Right lobe of liver (tissue), 6 donors: Measurements from ENCODE around the gene MYO1D. TPM values are rescaled to one million over a fixed set of nuclear protein-coding genes. Genes with fewer than 3 reads are reported as not detected.
"Not testable (repeated sequence)": the region's sequence is repeated elsewhere in the genome, so short reads cannot be mapped to it uniquely, and the experiment has no call there.

Source experiments
- ATAC-seq, 4 donors: fragments of 200-7000 bp; cut with Tn5 transposase; one replicate each; pipeline ENCODE4 v1.9.1; 2020; ENCODE audit warnings: mild to moderate bottlenecking in 4 of 4, moderate library complexity in 4 of 4
- DNase-seq, 3 donors: peaks; one replicate each; pipeline ENCODE4 v3.0.0-alpha.2; 2020
- H3K27ac ChIP-seq, 3 donors: fragments of 200-600 bp; one replicate each; pipeline ENCODE4 v1.8.0; 2022
- H3K27me3 ChIP-seq, 2 donors: fragments of 200-600 bp; one replicate each; pipeline ENCODE4 v1.8.0; 2022
- H3K36me3 ChIP-seq, 4 donors: fragments of 200-600 bp; sonication (generic) in 1 of 4; one replicate each; pipeline versions ENCODE4 v1.5.1 to v1.8.0; 2017 to 2022; ENCODE audit warnings: control low read depth in 1 of 4
- H3K4me1 ChIP-seq, 4 donors: fragments of 200-600 bp; sonication (generic) in 1 of 4; one replicate each; pipeline versions ENCODE4 v1.5.1 to v1.8.0; 2017 to 2022; ENCODE audit warnings: control low read depth in 1 of 4
- H3K4me3 ChIP-seq, 3 donors: fragments of 200-600 bp; one replicate each; pipeline ENCODE4 v1.8.0; 2022
- H3K9me3 ChIP-seq, 4 donors: fragments of 200-600 bp; sonication (generic) in 1 of 4; one replicate each; pipeline versions ENCODE4 v1.5.1 to v1.8.0; 2017 to 2022; ENCODE audit warnings: control low read depth in 1 of 4
- POLR2A ChIP-seq: fragments of 450-650 bp; IDR thresholded peaks from one replicate; pipeline ENCODE4 v1.6.1; 2017; ENCODE audit warnings: antibody characterized with exemption, mild to moderate bottlenecking
- WGBS: methylation state at CpG from one replicate; pipeline ENCODE4 v1.1.6; 2018; ENCODE audit warnings: low coverage, low lambda C conversion rate; ENCODE audit not compliant: insufficient coverage; ENCODE audit errors: missing lambda C conversion rate; 5-methylcytosine and 5-hydroxymethylcytosine counted together
- intact Hi-C, 2 donors: fragments of 100-400 bp; cut with DNase I; formaldehyde crosslinking; loops; one replicate each; pipeline versions ENCODE4 v1.11.2 to v1.14.1; 2022
- total RNA-seq, 6 experiments: library from RNA; depleted of rRNA in 2 of 6; stranded (reverse); fragments of >200 nt in 2 of 6; fragmentation: NEBNext Ultra II Directional in 3 of 6; extraction: Animal tissue kit (Norgen Biotek cat#: 25700) in 3 of 6; gene quantifications; one replicate each; pipeline versions ENCODE4 v1.1.0 to v1.2.4, GENCODE V29; 2016 to 2023
- TF ChIP-seq, protein P1 (sequence below), 4 donors: fragments of 200-600 bp in 3 of 4; fragments of 450-650 bp in 1 of 4; IDR thresholded peaks; one replicate each; pipeline versions ENCODE4 v1.5.1 to v1.8.0; 2016 to 2022; ENCODE audit warnings: antibody characterized with exemption in 4 of 4, mild to moderate bottlenecking in 2 of 4
- donor health status: DM: no; HTN: yes; CAD: no.
- donor health status: DM: no; HTN: no; CAD: no.
- donor health status: DM: no; HTN: no; CAD: no.
- donor health status: DM: no; HTN: yes; CAD: no.
- donor health status: DM: no; HTN: yes; CAD: no.

The MYO1D gene
- total RNA-seq, 6 experiments from 2014 or later: 17.6 to 25.7 (median 21.0) TPM

DNA sequence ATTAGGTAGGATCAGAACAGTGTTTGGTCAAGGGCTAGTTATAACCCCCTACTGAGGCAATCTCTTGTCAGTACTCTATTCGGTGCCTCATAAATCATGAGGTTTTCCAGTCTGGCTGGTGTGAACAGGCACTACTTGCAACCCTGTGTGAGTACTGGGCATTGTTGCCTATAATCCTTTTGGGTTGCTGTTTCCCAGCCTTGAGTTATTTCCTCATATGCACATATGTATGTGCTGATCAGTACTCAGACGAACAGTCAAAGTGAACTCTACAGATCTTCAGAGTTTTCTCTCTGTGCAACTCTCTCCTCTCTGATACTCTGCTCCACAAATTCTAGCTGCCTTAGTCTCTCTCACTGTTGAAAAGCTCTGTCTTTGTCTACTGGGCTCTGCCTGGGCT lies 225.8 kb downstream of the MYO1D start:
- ATAC-seq: no peak
- Histone ChIP-seq H3K9me3 (peaks cover 0 to 6% (median 0%) of the 10 kb centered on the region in 4 donors), H3K36me3 (peaks cover 0 to 4% (median 0%) of the 10 kb centered on the region in 4 donors), H3K27me3 (no peaks in the 10 kb centered on the region), H3K27ac (no peak overlapping the region), H3K4me1 (peaks cover 0 to 4% (median 0%) of the 10 kb centered on the region in 4 donors), H3K4me3 (no peak overlapping the region)
- DNase-seq: no peak
- intact Hi-C loops: no loop called here
- WGBS: 89% methylated on average over 1 of the region's 2 CpGs
- TF ChIP-seq, protein P1, sequence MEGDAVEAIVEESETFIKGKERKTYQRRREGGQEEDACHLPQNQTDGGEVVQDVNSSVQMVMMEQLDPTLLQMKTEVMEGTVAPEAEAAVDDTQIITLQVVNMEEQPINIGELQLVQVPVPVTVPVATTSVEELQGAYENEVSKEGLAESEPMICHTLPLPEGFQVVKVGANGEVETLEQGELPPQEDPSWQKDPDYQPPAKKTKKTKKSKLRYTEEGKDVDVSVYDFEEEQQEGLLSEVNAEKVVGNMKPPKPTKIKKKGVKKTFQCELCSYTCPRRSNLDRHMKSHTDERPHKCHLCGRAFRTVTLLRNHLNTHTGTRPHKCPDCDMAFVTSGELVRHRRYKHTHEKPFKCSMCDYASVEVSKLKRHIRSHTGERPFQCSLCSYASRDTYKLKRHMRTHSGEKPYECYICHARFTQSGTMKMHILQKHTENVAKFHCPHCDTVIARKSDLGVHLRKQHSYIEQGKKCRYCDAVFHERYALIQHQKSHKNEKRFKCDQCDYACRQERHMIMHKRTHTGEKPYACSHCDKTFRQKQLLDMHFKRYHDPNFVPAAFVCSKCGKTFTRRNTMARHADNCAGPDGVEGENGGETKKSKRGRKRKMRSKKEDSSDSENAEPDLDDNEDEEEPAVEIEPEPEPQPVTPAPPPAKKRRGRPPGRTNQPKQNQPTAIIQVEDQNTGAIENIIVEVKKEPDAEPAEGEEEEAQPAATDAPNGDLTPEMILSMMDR (IDR thresholded peaks at IDR 0.05): no peak
- no peak for TF ChIP-seq POLR2A

DNA sequence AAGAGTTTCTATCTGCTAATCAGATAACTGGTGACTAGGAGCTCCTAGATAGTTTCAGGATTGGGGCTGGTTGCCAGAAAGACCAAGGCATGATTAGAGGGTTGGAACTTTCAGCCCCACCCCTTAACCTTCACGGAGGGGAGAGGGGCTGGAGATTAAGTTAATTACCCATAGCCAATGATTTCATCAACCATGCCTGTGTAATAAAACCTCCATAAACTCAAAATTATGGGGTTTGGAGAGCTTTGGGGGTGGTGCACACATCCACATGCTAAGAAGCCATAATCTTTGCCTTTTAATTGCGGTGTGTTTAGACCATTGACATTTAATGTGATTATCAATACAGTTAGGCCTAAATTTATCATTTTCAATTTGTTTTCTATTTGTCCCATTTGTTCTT lies 228.5 kb downstream of the MYO1D start:
- Histone ChIP-seq H3K27ac (no peak overlapping the region), H3K4me1 (no peaks in the 10 kb centered on the region), H3K4me3 (no peak overlapping the region), H3K27me3 (no peaks in the 10 kb centered on the region), H3K9me3 (peaks cover 0 to 6% (median 0%) of the 10 kb centered on the region in 4 donors), H3K36me3 (peaks cover 0 to 4% (median 0%) of the 10 kb centered on the region in 4 donors)
- ATAC-seq (no peak), DNase-seq (no peak)
- TF ChIP-seq, protein P1 (IDR thresholded peaks at IDR 0.05): no peak
- no peak for TF ChIP-seq POLR2A
- intact Hi-C loops: no loop called here
- WGBS: 100% methylated on average over 2 of the region's 2 CpGs

DNA sequence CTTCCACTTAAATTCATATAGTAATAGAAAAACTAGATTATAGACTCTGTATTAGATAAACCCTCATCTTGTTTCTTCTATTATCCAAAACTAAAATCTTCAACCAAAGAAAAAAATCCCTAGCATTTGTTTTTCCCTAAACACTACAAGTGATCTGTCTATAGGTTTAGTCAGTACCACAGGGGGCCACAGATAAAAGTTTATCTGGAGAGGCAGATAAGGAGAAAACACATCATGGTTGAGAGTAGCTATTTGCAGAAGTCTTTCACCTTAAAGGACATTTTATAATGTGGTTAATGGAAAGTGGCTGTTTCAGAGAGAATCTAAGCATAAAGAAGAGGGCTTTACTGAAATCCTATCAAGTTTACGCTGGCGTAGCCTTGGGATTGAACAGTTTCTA lies 230.0 kb downstream of the MYO1D start:
- WGBS: 96% methylated on average over 2 of the region's 2 CpGs
- Histone ChIP-seq H3K27me3 (no peaks in the 10 kb centered on the region), H3K27ac (no peak overlapping the region), H3K4me1 (no peaks in the 10 kb centered on the region), H3K9me3 (peaks cover 0 to 6% (median 0%) of the 10 kb centered on the region in 4 donors), H3K36me3 (peaks cover 0 to 4% (median 0%) of the 10 kb centered on the region in 4 donors), H3K4me3 (no peak overlapping the region)
- ATAC-seq (no peak), DNase-seq (no peak)
- no peak for TF ChIP-seq POLR2A
- TF ChIP-seq, protein P1 (IDR thresholded peaks at IDR 0.05): no peak
- intact Hi-C loops: no loop called here

DNA sequence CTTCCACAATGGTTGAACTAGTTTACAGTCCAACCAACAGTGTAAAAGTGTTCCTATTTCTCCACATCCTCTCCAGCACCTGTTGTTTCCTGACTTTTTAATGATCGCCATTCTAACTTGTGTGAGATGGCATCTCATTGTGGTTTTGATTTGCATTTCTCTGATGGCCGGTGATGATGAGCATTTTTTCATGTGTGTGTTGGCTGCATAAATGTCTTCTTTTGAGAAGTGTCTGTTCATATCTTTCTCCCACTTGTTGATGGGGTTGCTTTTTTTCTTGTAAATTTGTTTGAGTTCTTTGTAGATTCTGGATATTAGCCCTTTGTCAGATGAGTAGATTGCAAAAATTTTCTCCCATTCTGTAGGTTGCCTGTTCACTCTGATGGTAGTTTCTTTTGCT lies 235.4 kb downstream of the MYO1D start:
- H3K4me3 ChIP-seq, H3K27me3 ChIP-seq, H3K9me3 ChIP-seq, ATAC-seq, intact Hi-C loops, H3K36me3 ChIP-seq, H3K4me1 ChIP-seq, DNase-seq, H3K27ac ChIP-seq: not testable (repeated sequence)
- 76% methylated on average over 2 of the region's 2 CpGs for WGBS

DNA sequence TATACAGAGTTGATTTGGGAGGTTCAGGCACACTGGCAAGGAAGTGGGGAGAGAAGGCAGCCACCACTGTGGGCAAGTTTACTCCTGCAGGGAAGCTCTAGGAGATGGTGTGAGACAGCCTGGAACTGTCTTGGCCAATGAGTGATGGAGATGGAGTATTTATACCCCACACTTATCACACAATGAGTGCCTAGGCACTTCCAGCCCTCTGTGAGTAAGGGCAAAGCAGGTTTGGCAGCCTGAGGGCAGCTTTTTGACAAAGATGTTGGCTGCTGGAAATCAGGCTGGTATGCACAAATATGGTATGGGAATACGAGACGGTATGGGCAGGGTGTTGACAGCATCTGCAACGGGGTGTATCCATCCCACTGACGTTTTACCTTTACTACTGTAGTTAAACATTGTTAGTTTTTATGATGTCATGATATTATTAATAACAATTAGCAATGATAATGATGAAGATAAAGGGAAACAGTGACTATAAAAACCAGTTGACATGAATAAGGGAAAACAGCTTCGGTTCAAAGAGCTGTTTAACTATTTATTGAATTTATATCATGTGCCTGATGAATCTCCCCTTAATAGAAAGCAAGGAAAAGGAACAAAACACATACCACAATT lies 240.2 kb downstream of the MYO1D start:
- no peaks in the 10 kb centered on the region for H3K4me1 ChIP-seq
- H3K9me3 ChIP-seq: no peaks in the 10 kb centered on the region
- no peaks in the 10 kb centered on the region for H3K27me3 ChIP-seq
- no peaks in the 10 kb centered on the region for H3K36me3 ChIP-seq
- no peak overlapping the region for H3K4me3 ChIP-seq
- no peak overlapping the region for H3K27ac ChIP-seq
- intact Hi-C loops: no loop called here
- 87% methylated on average over 5 of the region's 5 CpGs for WGBS
- DNase-seq (no peak), ATAC-seq (no peak)
- TF ChIP-seq, protein P1 (IDR thresholded peaks at IDR 0.05): no peak
- no peak for TF ChIP-seq POLR2A
